IMR-90 (cell line): ENCODE results near the gene SOX11. TPM values are rescaled to one million over a fixed set of nuclear protein-coding genes. Genes with fewer than 3 reads are reported as not detected.

Experiments used
- ATAC-seq: fragments of 200-7000 bp; cut with Tn5 transposase; 2 replicates; pipeline ENCODE4 v1.9.1; 2020; ENCODE audit warnings: low read depth, mild to moderate bottlenecking, moderate library complexity
- BruUV-seq: library from RNA; stranded (reverse); fragments of 400-500 nt; replicated peaks from 2 replicates; lab custom pipeline; 2021; lab: Mats Ljungman, UMichigan
- CTCF ChIA-PET: fragments of 300-600 bp; formaldehyde crosslinking; extraction: SDS; loops from one replicate; lab custom pipeline; 2021; ENCODE audit warnings: antibody characterized with exemption; lab: Yijun Ruan, JAX
- POLR2A ChIA-PET: fragments of 300-600 bp; sonication (Branson Sonifier 250); formaldehyde crosslinking; loops from one replicate; lab custom pipeline; 2022; ENCODE audit warnings: antibody characterized with exemption; ENCODE audit not compliant: unreplicated experiment; lab: Charles Lee
- DNase-seq: peaks from one replicate; pipeline ENCODE4 v3.0.0; 2013
- H2AFZ ChIP-seq: replicated peaks from 2 replicates; pipeline ENCODE3; 2013; ENCODE audit warnings: low read length, mild to moderate bottlenecking; ENCODE audit not compliant: poor library complexity
- H2AK5ac ChIP-seq: 2 replicates; pipeline ENCODE4 v1.6.1; 2013; ENCODE audit warnings: low read depth, low read length, inconsistent platforms
- H2AK9ac ChIP-seq: replicated peaks from 2 replicates; pipeline ENCODE3; 2013; ENCODE audit warnings: mild to moderate bottlenecking, low read depth, low read length, moderate library complexity; ENCODE audit not compliant: poor library complexity
- H2BK120ac ChIP-seq: 2 replicates; pipeline ENCODE4 v1.6.1; 2013; ENCODE audit warnings: low read depth, low read length, inconsistent platforms
- H2BK15ac ChIP-seq: 3 replicates; pipeline ENCODE4 v1.6.1; 2013; ENCODE audit warnings: low read depth, low read length, inconsistent platforms
- H2BK20ac ChIP-seq: 2 replicates; pipeline ENCODE4 v1.6.1; 2013; ENCODE audit warnings: low read depth, mild to moderate bottlenecking, inconsistent platforms, low read length, moderate library complexity
- H2BK5ac ChIP-seq: 2 replicates; pipeline ENCODE4 v1.6.1; 2013; ENCODE audit warnings: mild to moderate bottlenecking, low read depth, low read length, inconsistent platforms; ENCODE audit not compliant: poor library complexity, severe bottlenecking
- H3K14ac ChIP-seq: replicated peaks from 2 replicates; pipeline ENCODE4 v1.6.1; 2013; ENCODE audit warnings: low read depth, low read length, inconsistent platforms
- H3K18ac ChIP-seq: 2 replicates; pipeline ENCODE4 v1.6.1; 2013; ENCODE audit warnings: low read depth, low read length, control low read depth
- H3K23ac ChIP-seq: 2 replicates; pipeline ENCODE4 v1.6.1; 2013; ENCODE audit warnings: low read depth, low read length, inconsistent platforms
- H3K27ac ChIP-seq: 2 replicates; pipeline ENCODE4 v1.5.1; 2013; ENCODE audit warnings: mild to moderate bottlenecking, control low read depth, low read length; ENCODE audit not compliant: insufficient read depth
- H3K27me3 ChIP-seq: 2 replicates; pipeline ENCODE4 v1.6.1; 2013; ENCODE audit warnings: low read length; ENCODE audit not compliant: control insufficient read depth, insufficient read depth
- H3K36me3 ChIP-seq: 2 replicates; pipeline ENCODE4 v1.6.1; 2013; ENCODE audit warnings: low read length, mixed read lengths; ENCODE audit not compliant: control insufficient read depth, insufficient read depth
- H3K4ac ChIP-seq: 2 replicates; pipeline ENCODE4 v1.6.1; 2013; ENCODE audit warnings: low read depth, low read length, inconsistent platforms
- H3K4me1 ChIP-seq: 2 replicates; pipeline ENCODE4 v1.6.1; 2013; ENCODE audit warnings: low read length, mixed read lengths; ENCODE audit not compliant: control insufficient read depth, insufficient read depth
- H3K4me2 ChIP-seq: 2 replicates; pipeline ENCODE4 v1.6.1; 2013; ENCODE audit warnings: low read depth, mild to moderate bottlenecking, control low read depth, low read length, moderate library complexity
- H3K4me3 ChIP-seq: 2 replicates; pipeline ENCODE4 v1.5.1; 2013; ENCODE audit warnings: low read depth, mild to moderate bottlenecking, control low read depth, low read length, moderate library complexity; ENCODE audit not compliant: insufficient read depth
- H3K56ac ChIP-seq: 2 replicates; pipeline ENCODE4 v1.6.1; 2013; ENCODE audit warnings: low read length, inconsistent platforms; ENCODE audit not compliant: insufficient read depth; ENCODE audit errors: extremely low read depth
- H3K79me1 ChIP-seq, 2 experiments: 2 replicates each; pipeline ENCODE4 v1.6.1; 2013; ENCODE audit warnings: low read length in 2 of 2, inconsistent platforms in 1 of 2, low read depth in 1 of 2
- H3K9ac ChIP-seq: 2 replicates; pipeline ENCODE4 v1.6.1; 2013; ENCODE audit warnings: low read depth, low read length, control low read depth
- H3K9me1 ChIP-seq: 2 replicates; pipeline ENCODE4 v1.6.1; 2013; ENCODE audit warnings: low read length, inconsistent platforms; ENCODE audit not compliant: insufficient read depth
- H3K9me3 ChIP-seq: 2 replicates; pipeline ENCODE4 v1.6.1; 2013; ENCODE audit warnings: low read length; ENCODE audit not compliant: control insufficient read depth, insufficient read depth
- H4K20me1 ChIP-seq: 2 replicates; pipeline ENCODE4 v1.6.1; 2013; ENCODE audit warnings: low read length, inconsistent platforms; ENCODE audit not compliant: insufficient read depth
- H4K5ac ChIP-seq: 2 replicates; pipeline ENCODE4 v1.6.1; 2013; ENCODE audit warnings: mild to moderate bottlenecking, low read depth, low read length, control low read depth
- H4K8ac ChIP-seq, 2 experiments: 2 replicates each; pipeline ENCODE4 v1.6.1; 2013; ENCODE audit warnings: low read depth in 2 of 2, low read length in 2 of 2, control low read depth in 1 of 2, inconsistent platforms in 1 of 2
- H4K91ac ChIP-seq: 2 replicates; pipeline ENCODE4 v1.6.1; 2013; ENCODE audit warnings: low read depth, low read length, inconsistent platforms; ENCODE audit not compliant: insufficient read depth
- BHLHE40 ChIP-seq: fragments of 150-350 bp; IDR thresholded peaks from 2 replicates; pipeline ENCODE4 v1.6.1; 2016; ENCODE audit warnings: mild to moderate bottlenecking, low read depth, low read length
- CEBPB ChIP-seq: IDR thresholded peaks from 2 replicates; pipeline ENCODE4 v1.6.1; 2012; ENCODE audit warnings: low read depth, low read length, improper control_type of control experiment
- CHD1 ChIP-seq: IDR thresholded peaks from 2 replicates; pipeline ENCODE4 v1.6.1; 2012; ENCODE audit warnings: low read depth, low read length, improper control_type of control experiment
- CTCF ChIP-seq: conservative IDR thresholded peaks from 2 replicates; pipeline ENCODE4 v1.5.1; 2012; ENCODE audit warnings: mild to moderate bottlenecking, low read depth, low read length, improper control_type of control experiment
- ELK1 ChIP-seq: fragments of 150-350 bp; IDR thresholded peaks from 2 replicates; pipeline ENCODE4 v1.6.1; 2016; ENCODE audit warnings: low read depth, mild to moderate bottlenecking, low read length, moderate library complexity, borderline replicate concordance
- MAFK ChIP-seq: IDR thresholded peaks from 2 replicates; pipeline ENCODE4 v1.6.1; 2012; ENCODE audit warnings: low read depth, low read length, improper control_type of control experiment
- MAZ ChIP-seq: IDR thresholded peaks from 2 replicates; pipeline ENCODE4 v1.6.1; 2012; ENCODE audit warnings: low read depth, mild to moderate bottlenecking, low read length, improper control_type of control experiment, moderate library complexity, borderline replicate concordance
- MXI1 ChIP-seq: IDR thresholded peaks from 2 replicates; pipeline ENCODE4 v1.6.1; 2012; ENCODE audit warnings: low read depth, mild to moderate bottlenecking, low read length, moderate library complexity, borderline replicate concordance
- NFE2L2 ChIP-seq: fragments of 150-350 bp; IDR thresholded peaks from 2 replicates; pipeline ENCODE4 v1.6.1; 2016; ENCODE audit warnings: low read depth, mild to moderate bottlenecking, low read length
- POLR2A ChIP-seq: IDR thresholded peaks from 2 replicates; pipeline ENCODE4 v1.6.1; 2012; ENCODE audit warnings: mild to moderate bottlenecking, low read depth, low read length
- RAD21 ChIP-seq: IDR thresholded peaks from 2 replicates; pipeline ENCODE4 v1.6.1; 2012; ENCODE audit warnings: low read length, improper control_type of control experiment
- RCOR1 ChIP-seq: IDR thresholded peaks from 2 replicates; pipeline ENCODE4 v1.6.1; 2012; ENCODE audit warnings: mild to moderate bottlenecking, low read length, improper control_type of control experiment; ENCODE audit not compliant: insufficient replicate concordance
- RFX5 ChIP-seq: IDR thresholded peaks from 2 replicates; pipeline ENCODE4 v1.8.0; 2012; ENCODE audit warnings: low read depth, mild to moderate bottlenecking, low read length, moderate library complexity
- SMC3 ChIP-seq: fragments of 150-350 bp; IDR thresholded peaks from 2 replicates; pipeline ENCODE4 v1.6.1; 2016; ENCODE audit warnings: low read depth, mild to moderate bottlenecking, antibody characterized with exemption, low read length, moderate library complexity
- USF2 ChIP-seq: fragments of 150-350 bp; IDR thresholded peaks from 2 replicates; pipeline ENCODE4 v1.6.1; 2017; ENCODE audit warnings: mild to moderate bottlenecking, antibody characterized with exemption, low read length, low read depth
- WGBS, 2 experiments: methylation state at CpG; one replicate each; pipeline versions ENCODE4 v1.1.5 to v1.1.7; 2013; ENCODE audit warnings: missing lambda C conversion rate in 2 of 2; ENCODE audit not compliant: insufficient read length in 1 of 2; ENCODE audit errors: extremely low coverage in 2 of 2; 5-methylcytosine and 5-hydroxymethylcytosine counted together
- dilution Hi-C: fragments of 300-500 bp; cut with HindIII; formaldehyde crosslinking; loops from one replicate; pipeline ENCODE4 v1.14.3; 2018; ENCODE audit warnings: low sequenced_read_pairs; ENCODE audit not compliant: unreplicated experiment
- in situ Hi-C: fragments of 300-500 bp; cut with MboI; formaldehyde crosslinking; loops from 3 replicates; pipeline ENCODE4 v1.14.3; 2019; ENCODE audit warnings: low sequenced_read_pairs, inconsistent platforms, mixed read lengths
- intact Hi-C: fragments of 100-400 bp; cut with micrococcal nuclease; formaldehyde crosslinking; loops from 2 replicates; pipeline ENCODE4 v1.10.0; 2022
- polyA plus RNA-seq, 3 experiments: library from polyadenylated mRNA; depleted of rRNA; stranded (reverse); fragments of >200 nt; gene quantifications; 2 replicates each; pipeline ENCODE4 v1.2.3, GENCODE V29; 2012; ENCODE audit warnings: low replicate concordance in 1 of 3
- total RNA-seq: library from RNA; depleted of rRNA; stranded (reverse); fragments of >200 nt; gene quantifications from 2 replicates; pipeline ENCODE4 v1.2.3, GENCODE V29; 2012

SOX11 gene
- total and polyA plus RNA-seq, 2 of the 4 experiments (the other 2 are of a cell fraction): 1.9 to 2.2 TPM

- Histone ChIP-seq H2BK120ac (no peak overlapping the region), H3K9me1 (no peaks in the 10 kb centered on the region), H3K36me3 (no peaks in the 10 kb centered on the region), H4K8ac (no peak overlapping the region), H4K20me1 (no peaks in the 10 kb centered on the region), H3K23ac (no peak overlapping the region), H3K14ac (no peak overlapping the region; the same call in 1 of the 2 replicates), H3K9ac (no peak overlapping the region), H3K56ac (no peak overlapping the region), H4K5ac (peak overlapping the region; percentile 26; the same call in 1 of the 2 replicates), H3K18ac (peak overlapping the region; percentile 37; the same call in 1 of the 2 replicates), H2BK20ac (no peak overlapping the region), H2BK15ac (no peak overlapping the region), H2BK5ac (no peak overlapping the region), H3K9me3 (no peaks in the 10 kb centered on the region), H2AFZ (no peak overlapping the region), H3K27me3 (no peaks in the 10 kb centered on the region), H4K91ac (no peak overlapping the region), H2AK9ac (no peak overlapping the region), H3K27ac (peak overlapping the region; percentile 62; the same call in 1 of the 2 replicates), H3K4me2 (peak overlapping the region; percentile 59; the same call in 1 of the 2 replicates), H3K4me3 (no peak overlapping the region), H2AK5ac (no peak overlapping the region), H3K4ac (0 out of 2 replicates have a peak overlapping the region, but pooled peaks have one; percentile 6), H3K79me1 (no peaks in the 10 kb centered on the region), H3K4me1 (peaks cover 10% of the 10 kb centered on the region; the same call in 1 of the 2 replicates)
- dilution Hi-C loops (no loop called here), in situ Hi-C loops (no loop called here), intact Hi-C loops (no loop called here)
- WGBS, 2 experiments: no CpG with 5 or more reads among the region's 4 CpGs
- TF ChIP-seq BHLHE40: no peak
- no peak for TF ChIP-seq NFE2L2
- TF ChIP-seq RFX5: no peak
- no peak for TF ChIP-seq SMC3
- TF ChIP-seq CTCF: no peak
- TF ChIP-seq RCOR1: no peak
- no peak for TF ChIP-seq MXI1
- TF ChIP-seq MAFK: no peak
- TF ChIP-seq ELK1: no peak
- no peak for TF ChIP-seq CHD1
- no peak for TF ChIP-seq USF2
- no peak for TF ChIP-seq POLR2A
- no peak for TF ChIP-seq CEBPB
- no peak for TF ChIP-seq MAZ
- no peak for TF ChIP-seq RAD21
- POLR2A ChIA-PET: no interaction called here
- CTCF ChIA-PET: no interaction called here
- no peak for ATAC-seq
- DNase-seq: no peak
- no TSS peak for BruUV-seq
These were observed 27.6 kb downstream of the SOX11 start for GRCh38 chr2:5719629-5720334.
